Measurements from ENCODE around the gene RIPPLY1. TPM values are rescaled to one million over a fixed set of nuclear protein-coding genes. Genes with fewer than 3 reads are reported as not detected.
A peak's percentile ranks its signal among the peaks of the same experiment; 100 is the strongest.

RIPPLY1 gene
- total RNA-seq, 2 donors from 2014 or later = not detected

DNA sequence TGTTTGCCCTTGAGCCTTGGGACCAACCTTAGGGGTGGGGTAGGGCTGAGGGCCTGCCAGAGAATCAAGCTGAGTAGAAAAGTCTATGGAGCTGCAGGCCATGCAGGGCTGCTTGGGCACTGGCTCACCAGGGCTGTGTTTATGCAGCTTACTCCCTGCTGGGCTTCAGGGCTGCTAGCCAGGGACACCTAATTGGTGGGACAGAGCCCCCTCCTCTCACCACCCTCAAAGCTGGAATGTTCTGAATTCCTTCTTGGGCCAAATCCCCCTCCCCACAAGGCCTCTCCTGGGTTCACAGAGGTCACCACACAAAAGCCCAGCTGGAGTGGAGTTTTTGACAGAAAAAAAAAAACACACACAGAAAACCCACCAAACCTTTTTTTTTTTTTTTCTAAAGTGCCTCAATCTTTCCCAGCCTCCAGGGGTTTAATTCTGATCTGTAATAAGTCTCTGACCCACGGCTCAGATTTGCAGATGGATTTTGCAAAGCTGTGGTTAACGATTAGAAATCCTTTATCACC lies 16.9 kb upstream of the RIPPLY1 start, which contains the start of gene CLDN2:
Gene CLDN2 (plus strand): TSS at position 471 of the 521 bp plus-strand sequence. CDS start 7,827 bp downstream, outside the sequence.
- intact Hi-C loops (cut with DNase I) = no loop called here
- no peak for ATAC-seq
- no peak for DNase-seq

DNA sequence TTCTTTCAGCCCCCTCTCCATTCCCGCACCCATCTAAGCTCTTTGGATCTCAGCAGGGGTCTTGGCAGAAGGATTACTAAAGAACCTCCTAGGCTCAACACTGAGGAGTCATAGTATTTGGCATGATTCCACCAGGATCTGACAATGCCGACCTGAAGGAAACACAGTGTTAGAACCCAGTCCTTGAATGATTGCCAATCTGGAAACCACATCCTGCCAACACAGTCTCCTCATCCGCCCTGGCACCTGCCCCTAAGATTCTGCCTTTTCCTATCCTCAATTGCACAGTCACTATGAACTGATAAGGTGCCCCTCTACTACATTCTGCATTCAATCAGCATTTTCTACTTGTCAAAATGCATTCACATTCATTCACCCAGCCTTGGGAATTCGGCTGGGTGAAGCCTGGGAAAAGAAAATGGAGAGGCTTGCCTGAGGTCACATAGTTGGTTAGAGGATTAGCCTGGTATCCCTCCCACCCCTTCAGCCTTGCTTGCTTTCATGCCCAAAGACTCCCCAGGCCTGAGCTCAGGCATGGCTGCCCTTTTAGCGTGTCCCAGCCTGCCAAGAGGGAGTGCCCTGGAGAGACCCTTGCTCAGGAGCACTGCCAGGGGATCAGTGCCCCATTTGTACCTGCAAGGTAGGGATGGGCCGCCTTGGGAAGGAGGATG lies 14.8 kb upstream of the RIPPLY1 start:
- no peak for ATAC-seq
- DNase-seq = no peak
- intact Hi-C loops (cut with DNase I) = no loop called here

DNA sequence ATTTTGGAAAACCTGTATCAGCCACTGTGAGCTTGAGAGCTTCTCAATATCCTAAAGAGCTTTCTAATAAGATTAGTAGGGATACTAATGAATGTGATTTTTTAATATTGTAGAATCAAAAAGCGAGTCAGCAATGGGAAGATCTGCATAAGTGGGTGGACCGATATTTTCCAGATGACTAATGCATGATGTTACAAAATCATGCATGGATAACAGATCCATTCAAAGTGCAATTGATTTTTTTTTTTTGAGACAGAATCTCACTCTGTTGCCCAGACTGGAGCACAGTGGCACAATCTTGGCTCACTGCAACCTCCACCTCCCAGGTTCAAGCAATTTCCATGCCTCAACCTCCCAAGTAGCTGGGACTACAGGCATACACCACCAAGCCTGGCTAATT lies 9.7 kb upstream of the RIPPLY1 start:
- no peak for DNase-seq
- intact Hi-C loops (cut with DNase I) = no loop called here
- no peak for ATAC-seq

DNA sequence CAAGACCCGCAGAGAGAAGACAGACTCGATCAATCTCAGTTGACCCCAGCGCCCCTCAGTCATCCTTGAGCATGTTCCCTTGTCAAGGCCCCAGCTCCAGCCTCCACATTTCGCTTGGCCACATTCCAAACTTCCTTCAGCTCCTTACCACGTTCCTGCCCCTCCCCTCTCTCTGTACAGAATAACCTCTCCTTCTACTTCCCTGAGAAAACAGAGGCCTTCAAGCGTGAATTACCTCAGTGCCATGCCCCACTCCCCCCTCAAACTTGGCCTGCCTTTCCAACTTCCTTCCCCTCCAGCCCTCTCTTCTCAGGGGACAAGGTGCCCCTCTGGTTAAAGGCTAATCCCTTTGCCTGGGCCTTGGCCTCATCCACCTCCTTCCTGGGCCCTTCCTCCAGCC lies 3.2 kb upstream of the RIPPLY1 start:
- intact Hi-C loops (cut with DNase I) = no loop called here
- ATAC-seq (no peak), DNase-seq (no peak)

DNA sequence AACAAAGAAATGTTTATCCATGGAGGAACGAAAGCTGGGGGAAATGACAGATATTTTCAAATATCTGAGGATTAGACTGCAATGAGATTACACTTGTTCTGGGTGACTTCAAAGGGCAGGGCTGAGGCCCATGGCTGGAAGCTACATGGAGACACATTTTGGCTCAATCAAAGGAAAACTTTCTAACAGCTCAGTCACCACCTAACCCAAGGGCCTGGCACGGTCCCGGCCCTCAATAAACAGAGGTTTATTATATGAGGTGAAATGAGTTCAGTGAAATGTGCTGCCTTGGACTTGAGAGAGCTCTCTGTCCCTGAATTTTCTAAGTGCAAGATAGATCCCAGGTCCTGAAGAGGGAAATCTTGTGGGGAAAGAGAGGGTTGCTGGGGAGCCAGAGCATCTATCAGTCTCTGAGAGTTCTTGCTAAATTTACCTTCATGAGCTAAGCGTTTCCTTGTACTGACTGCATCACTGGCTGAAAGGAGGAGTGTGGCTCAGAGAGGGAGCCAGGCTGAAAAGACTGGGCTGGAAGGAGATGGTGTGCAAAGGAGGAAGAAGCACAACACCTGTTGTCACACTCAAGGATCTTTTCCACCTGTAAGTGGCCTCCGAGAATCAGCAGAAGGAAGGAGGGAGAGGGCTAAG lies 2.0 kb upstream of the RIPPLY1 start:
- ATAC-seq = peak in 1 of 2 donors; percentile 38
- intact Hi-C loops (cut with DNase I) = no loop called here
- DNase-seq = no peak

DNA sequence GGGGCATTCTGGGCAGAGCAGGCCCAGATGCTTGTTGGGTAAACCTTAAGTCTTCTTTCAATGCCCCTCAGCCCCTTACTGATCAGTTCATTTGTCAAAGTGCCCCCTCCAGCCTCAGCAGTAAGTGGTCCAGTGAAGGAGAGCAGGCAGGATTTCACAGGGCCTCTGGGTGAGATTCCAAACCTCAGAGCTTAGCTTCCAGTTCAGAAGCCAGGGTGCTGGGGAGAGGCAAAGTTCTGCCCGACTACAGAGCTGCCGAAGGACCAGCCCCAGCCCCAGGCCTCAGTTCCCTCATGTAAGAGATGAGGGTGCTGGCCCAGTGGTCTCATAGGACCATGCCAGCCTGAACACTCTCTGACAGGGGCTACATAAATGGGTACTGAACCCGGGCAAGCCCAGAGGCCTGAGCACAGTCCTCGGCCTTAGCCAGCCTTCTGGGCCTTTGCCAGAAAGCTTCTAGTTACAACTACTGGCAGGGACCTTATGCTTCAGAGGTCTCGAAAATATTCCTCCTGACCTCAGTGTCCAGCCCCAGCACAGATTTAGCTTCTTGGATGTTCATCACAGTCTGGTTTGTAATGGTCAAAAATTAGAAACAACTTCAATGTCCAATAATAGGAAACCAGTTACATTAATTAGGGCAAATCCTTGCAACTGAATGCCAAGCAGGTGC lies 851 bp upstream of the RIPPLY1 start:
- intact Hi-C loops (cut with DNase I) = no loop called here
- ATAC-seq = peak in 1 of 2 donors; percentile 36
- DNase-seq = no peak

DNA sequence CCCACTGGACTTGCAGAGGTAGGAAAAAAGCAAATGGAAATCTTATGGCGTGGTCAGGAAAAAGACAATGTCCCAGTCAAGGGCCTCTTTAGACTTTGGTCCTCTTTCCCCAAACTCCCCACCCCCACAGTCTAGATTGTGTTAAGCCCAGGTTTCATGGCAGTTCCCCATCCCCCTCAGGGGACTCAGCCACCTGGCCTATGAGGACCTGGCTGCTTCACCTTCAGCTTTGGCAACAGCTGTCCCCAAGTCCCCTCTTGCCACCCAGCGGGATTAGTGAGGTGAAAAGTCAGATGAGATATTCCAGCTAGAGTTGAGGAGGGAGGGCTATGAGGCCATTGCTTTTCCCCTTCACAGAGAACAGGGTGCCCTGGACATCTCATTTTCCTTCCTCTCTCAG lies 457 bp downstream of the RIPPLY1 start:
- DNase-seq (no peak), ATAC-seq (no peak)
- intact Hi-C loops (cut with DNase I) = no loop called here

DNA sequence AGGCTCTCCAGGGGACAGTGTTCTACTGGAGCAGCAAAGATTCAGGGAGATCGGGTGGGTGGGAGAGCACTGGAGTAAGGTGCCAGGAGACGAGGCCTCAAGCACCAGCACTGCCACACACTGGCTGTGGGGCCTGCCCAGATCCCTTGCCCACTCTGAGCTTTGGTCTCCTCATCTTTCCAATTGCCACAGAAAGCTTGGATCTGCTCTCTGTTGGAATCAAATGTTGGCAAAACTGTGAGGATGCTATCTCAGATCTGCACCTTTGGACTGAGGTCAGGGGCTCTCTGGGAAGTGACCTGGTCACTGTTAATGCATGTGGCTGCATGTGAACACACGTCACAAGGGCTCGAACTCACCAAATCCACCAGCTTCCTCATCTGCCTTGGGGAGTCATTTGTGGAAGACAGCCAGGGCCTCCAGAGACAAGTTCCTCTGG lies 1.3 kb downstream of the RIPPLY1 start:
- no peak for ATAC-seq
- DNase-seq = no peak
- intact Hi-C loops (cut with DNase I) = no loop called here

DNA sequence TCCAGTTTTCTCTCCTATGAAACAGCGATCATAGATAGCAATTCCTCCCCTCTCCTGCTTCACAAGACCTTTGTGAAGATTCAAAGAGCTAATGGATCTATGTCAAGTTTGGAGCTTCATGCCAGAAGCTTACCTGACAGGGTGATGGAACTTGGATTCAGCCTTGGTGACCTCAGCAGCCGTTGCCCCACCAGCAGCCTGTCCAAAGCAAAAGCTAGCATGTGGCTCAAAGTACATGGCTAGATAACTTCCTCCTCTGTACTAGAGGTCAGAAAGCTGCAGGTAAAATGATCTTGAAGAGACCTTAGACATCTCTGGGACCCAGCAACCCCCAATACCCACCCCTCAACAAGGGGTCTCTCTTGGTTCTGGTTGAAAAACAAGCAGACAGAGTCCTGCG lies 1.8 kb downstream of the RIPPLY1 start:
- ATAC-seq = no peak
- intact Hi-C loops (cut with DNase I) = no loop called here
- no peak for DNase-seq

DNA sequence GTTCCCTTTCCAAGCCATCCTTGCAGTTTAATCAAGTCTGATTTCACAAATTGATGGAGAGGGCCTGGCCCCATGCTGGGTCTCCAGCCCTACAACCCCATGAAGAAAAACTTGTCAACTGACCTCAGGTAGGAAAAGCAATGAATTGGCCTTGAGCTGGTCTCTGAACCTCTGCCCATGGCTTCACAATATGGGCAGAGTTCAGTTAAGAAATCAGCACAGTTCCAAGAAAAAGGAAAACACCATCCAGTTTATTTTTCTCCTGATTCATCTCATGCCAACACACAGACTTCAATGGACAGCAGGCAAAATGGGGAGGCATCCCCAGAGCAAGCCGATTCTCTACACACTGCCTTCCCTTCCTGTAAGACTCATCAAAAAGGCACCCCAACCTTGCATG lies 3.3 kb downstream of the RIPPLY1 start:
- intact Hi-C loops (cut with DNase I) = loop anchor here (5.0 to 10.0 kb wide), 2 partner anchors 52 to 55 kb away; no protein-coding TSS in a partner anchor
- DNase-seq (no peak), ATAC-seq (no peak)

DNA sequence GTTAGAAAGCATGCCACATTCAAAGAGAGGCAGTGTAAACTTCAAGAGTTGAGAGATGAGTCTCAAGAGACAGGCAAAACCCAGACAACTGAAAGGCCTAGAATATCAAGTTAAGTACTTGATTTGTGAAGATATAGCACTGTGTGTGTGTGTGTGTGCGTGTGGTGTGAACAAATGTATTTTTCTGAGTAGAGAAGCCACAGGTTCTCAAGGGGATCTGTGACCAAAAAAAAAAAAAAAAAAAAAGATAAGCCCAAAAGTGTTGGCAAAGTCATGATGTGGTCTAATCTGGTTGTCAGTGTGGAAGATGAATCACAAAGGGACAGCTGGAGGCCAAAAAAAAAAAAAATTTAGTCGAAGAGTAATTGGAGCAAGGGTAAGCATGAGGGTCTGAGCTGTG lies 3.9 kb downstream of the RIPPLY1 start:
- intact Hi-C loops (cut with DNase I) = loop anchor here (5.0 to 10.0 kb wide), 2 partner anchors 53 to 56 kb away; no protein-coding TSS in a partner anchor
- ATAC-seq (no peak), DNase-seq (no peak)

DNA sequence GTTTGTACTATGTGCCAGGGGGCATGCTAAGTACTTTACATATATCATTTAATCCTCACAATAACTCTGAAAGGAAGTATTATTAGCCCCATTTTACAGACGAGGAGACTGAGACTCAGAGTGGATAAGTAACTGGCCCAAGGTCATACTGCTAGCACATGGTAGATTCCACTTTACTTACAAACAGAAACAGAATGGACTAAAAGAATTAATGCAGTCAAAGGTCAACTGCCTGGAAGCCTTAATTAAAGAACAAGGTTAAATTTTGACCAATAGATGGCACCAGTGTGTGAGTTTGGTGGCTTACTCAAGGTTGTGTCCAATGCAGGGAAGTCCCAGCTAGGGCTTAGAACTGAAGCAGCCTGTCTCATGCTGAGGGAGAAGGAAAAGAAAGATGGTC lies 4.7 kb downstream of the RIPPLY1 start:
- DNase-seq = no peak
- intact Hi-C loops (cut with DNase I) = loop anchor here (5.0 to 10.0 kb wide), 2 partner anchors 54 to 56 kb away; no protein-coding TSS in a partner anchor
- ATAC-seq = peak in 1 of 2 donors; percentile 71

DNA sequence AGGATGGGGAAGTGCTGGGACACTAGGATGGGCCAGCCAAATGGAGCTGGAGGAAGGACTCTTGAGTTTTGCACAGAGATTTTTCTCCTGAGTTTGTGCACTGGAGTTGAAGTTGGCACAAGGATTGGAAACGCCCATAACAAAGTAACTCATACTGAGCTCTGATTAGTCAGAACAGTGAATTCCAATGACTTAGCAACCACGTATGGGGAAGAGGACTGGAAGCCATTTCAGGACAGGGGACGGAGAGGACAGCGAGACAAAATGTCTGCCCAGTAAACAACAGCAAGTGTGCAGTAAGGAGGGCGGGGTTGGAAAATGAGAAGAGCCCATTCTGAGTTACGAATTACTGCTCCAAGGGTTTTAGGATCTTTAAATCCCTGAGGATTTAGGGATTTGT lies 5.9 kb downstream of the RIPPLY1 start:
- ATAC-seq (no peak), DNase-seq (no peak)
- intact Hi-C loops (cut with DNase I) = loop anchor here (5.0 to 10.0 kb wide), 2 partner anchors 55 to 58 kb away; no protein-coding TSS in a partner anchor

DNA sequence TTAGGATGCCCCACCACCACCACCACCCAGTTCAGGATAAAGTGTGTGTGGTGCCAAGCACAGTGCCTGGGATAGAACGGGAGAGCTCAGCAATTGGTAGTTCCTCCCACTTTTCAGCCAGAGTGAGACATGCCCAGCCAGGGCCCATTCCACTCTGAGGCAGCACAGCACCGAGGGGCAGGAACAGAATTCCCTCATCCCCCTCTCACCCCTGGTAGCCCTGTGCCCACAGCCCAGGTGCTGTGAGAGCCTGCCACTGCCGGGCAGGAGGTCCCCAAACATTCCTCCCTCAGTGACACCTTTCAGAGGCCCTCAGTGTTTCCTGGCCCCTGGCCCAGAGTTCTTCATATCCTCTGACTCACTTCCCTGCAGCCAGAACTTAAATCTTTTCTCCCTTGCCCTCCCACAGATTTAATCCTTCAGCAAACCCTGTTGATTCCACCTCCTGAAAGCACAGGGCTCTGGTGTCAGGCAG lies 8.1 kb downstream of the RIPPLY1 start:
- intact Hi-C loops (cut with DNase I) = loop anchor here (5.0 to 10.0 kb wide), 3 partner anchors 47 to 60 kb away; no protein-coding TSS in a partner anchor
- DNase-seq (peak; percentile 54), ATAC-seq (peak; percentile 24 to 86)

DNA sequence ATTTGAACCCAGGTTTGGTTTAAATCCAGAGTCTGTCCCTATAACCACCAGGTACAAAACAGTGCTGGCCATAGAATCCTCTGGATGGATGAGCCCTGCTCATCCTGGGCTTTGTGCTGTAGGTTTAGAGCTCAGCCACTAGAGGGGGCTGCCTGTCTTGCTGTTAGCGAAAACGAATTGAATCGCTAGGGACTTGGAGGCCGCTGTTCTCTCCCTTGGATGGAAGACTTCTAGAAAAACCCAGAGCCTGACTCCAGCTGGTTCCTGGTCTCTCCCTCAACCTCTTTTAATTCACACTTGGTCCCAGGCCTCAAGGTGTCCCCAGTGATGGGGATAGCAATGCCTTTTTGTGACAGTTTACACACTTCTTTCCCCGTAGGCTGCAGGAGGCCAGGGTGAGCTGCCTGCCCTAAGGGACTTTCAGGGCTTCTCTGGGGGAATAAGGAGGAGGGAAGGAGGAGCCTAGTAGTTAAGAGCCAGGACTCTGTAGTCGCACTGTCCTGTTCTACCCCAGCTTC lies 8.7 kb downstream of the RIPPLY1 start:
- intact Hi-C loops (cut with DNase I) = loop anchor here (5.0 to 10.0 kb wide), 2 partner anchors 48 to 60 kb away; no protein-coding TSS in a partner anchor
- DNase-seq = peak; percentile 54
- peak; percentile 82 to 91 for ATAC-seq

DNA sequence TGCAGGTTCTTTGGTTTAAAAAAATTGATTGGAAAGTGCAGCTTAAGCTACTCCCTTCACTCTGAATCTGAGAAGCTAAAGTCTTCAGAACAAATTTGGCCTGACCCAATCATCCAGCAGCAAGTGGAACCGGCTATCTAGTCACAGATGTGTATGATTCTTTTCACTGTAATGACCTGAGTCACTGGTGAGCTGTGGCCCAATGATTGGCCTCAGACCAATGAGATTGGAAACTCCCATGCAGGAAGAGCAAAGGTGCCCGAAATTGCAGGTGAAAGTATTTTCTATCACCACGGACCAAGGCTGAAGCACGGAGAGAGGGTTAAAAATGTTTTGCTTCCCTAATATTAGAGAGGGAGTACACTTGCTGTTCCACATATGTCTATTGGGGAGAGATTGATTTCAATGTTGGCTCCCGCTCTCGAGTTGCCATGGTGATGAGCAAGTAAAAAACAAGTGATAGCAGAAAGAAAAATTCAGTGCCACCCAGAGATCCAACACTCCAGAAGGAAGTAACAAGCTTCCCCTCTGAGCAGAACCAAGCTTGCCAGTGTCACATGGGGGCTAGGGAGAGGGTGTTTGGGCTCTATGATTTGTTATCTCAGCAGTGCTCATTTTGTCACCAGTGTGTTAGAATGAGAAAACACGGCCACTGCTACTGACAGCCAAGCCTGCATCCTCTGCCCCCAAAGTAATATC lies 11.2 kb downstream of the RIPPLY1 start:
- ATAC-seq (no peak), DNase-seq (no peak)
- intact Hi-C loops (cut with DNase I) = loop anchor here (5.0 to 10.0 kb wide), 2 partner anchors 50 to 63 kb away; no protein-coding TSS in a partner anchor

DNA sequence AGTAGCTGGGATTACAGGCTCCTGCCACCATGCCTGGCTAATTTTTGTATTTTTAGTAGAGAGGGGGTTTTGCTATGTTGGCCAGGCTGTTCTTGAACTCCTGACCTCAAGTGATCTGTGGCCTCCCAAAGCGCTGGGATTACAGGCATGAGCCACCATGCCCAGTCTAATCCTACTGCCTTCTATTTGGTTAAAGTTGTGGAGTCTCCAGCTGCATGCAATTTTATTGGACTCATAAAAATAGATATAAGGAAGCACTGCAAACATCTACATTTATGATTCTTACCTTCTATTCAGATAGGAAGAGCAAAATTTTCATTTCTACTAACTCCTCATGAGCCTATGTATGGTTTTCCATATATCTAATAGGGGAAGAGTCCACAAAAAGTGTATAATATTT lies 13.7 kb downstream of the RIPPLY1 start:
- DNase-seq = no peak
- ATAC-seq = no peak
- intact Hi-C loops (cut with DNase I) = no loop called here

DNA sequence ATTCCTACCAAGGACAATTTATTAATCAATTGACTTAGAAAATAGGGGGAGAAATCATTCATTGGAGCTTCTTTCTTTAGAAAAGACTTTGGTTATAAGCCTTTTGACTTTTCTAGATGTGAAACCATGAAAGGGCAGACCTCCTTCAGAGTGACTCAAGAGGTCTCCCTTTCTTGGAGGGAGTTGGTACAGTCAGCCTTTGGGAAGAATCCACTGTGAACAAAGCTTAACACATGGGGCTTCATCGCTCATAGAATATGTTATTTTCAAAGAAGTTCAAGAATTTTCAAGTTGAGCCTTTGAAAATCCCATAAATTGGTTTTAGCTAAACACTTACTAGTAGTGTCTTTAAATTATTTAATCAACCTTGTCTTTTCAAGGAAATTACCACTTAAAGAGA lies 28.0 kb downstream of the RIPPLY1 start:
- ATAC-seq = no peak
- DNase-seq = no peak
- intact Hi-C loops (cut with DNase I) = no loop called here

DNA sequence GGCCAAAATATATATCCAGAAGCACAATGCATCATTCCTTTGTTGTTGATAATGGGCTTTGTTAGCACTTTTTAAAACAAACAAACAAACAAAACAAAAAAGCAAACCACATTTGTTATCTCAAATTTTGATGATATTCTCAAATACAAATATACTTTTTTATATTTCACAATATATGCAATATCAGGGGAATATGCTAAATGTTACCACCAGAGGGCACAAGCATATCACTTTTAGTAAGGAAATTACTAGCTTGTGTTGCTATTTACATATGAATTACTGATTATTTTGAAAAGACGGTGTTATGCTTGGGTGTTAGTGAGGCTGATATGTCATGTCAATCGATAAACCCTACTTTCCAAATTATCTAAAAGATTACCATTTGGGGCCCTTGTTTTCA lies 29.1 kb downstream of the RIPPLY1 start:
- DNase-seq = no peak
- ATAC-seq = no peak
- intact Hi-C loops (cut with DNase I) = no loop called here

All from left cardiac atrium (tissue), 4 donors.